Thoracic aorta (tissue), 2 donors: ENCODE results near the gene HES3. TPM values are rescaled to one million over a fixed set of nuclear protein-coding genes. Genes with fewer than 3 reads are reported as not detected.

Experiments used
- ATAC-seq: fragments of 150-250 bp; one replicate; pipeline ENCODE4 v1.8.0; 2017; ENCODE audit warnings: low read depth; ENCODE audit not compliant: insufficient number of reproducible peaks, low FRiP score
- DNase-seq: peaks from one replicate; pipeline ENCODE4 v3.0.0-alpha.2; 2020; ENCODE audit warnings: low spot score
- H3K27ac ChIP-seq, 2 donors: fragments of 200-600 bp; sonication (generic); 1 replicate in 1 of 2; 2 replicates in 1 of 2; pipeline ENCODE4 v1.5.1; 2016; ENCODE audit warnings: mild to moderate bottlenecking in 2 of 2, moderate library complexity in 2 of 2
- H3K27me3 ChIP-seq: fragments of 200-600 bp; sonication (generic); replicated peaks from 2 replicates; pipeline ENCODE4 v1.6.0; 2016; ENCODE audit warnings: mild to moderate bottlenecking; ENCODE audit not compliant: insufficient read depth
- H3K36me3 ChIP-seq: fragments of 200-600 bp; sonication (generic); one replicate; pipeline ENCODE4 v1.5.1; 2016
- H3K4me1 ChIP-seq, 2 donors: fragments of 200-600 bp; sonication (generic); 1 replicate in 1 of 2; 2 replicates in 1 of 2; pipeline versions ENCODE4 v1.5.1 to v1.6.0; 2016; ENCODE audit warnings: low read depth in 2 of 2, mild to moderate bottlenecking in 1 of 2; ENCODE audit not compliant: control insufficient read depth in 1 of 2
- H3K4me3 ChIP-seq: fragments of 200-600 bp; sonication (generic); 2 replicates; pipeline ENCODE4 v1.5.1; 2016; ENCODE audit warnings: mild to moderate bottlenecking
- H3K9me3 ChIP-seq: fragments of 200-600 bp; sonication (generic); 2 replicates; pipeline ENCODE4 v1.5.1; 2016
- total RNA-seq, 2 donors: library from RNA; depleted of rRNA; stranded (reverse); fragments of >200 nt; gene quantifications; one replicate each; pipeline versions ENCODE4 v1.1.0 to v1.2.3, GENCODE V29; 2016
- TF ChIP-seq, protein P1 (sequence below): fragments of 200-600 bp; sonication (generic); IDR thresholded peaks from one replicate; pipeline ENCODE4 v1.5.1; 2019; ENCODE audit warnings: antibody characterized with exemption

HES3 gene
- total RNA-seq, 2 donors from 2014 or later, result not detected

DNA sequence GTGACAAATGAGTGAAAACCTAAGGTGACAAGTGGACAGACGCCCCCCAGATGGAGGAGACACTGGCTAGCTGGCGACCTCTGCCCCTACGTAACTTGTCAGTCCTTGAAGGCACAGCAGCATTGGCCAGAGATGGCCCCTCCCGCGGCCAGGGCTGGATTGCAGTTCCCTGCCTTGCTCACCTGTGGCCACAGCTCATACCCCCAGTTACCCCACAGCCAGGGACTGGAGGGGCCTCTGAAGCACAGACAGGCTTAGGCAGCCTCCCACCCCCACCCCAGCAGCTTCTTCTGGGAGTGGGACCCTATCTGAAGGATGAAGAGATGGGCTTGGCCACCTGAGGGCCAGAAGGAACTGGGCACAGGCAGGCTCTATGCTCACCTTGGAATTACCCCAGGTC lies 3.7 kb downstream of the HES3 start:
- no peak for ATAC-seq
- no peak for DNase-seq
- Histone ChIP-seq H3K36me3 (no peaks in the 10 kb centered on the region), H3K9me3 (no peaks in the 10 kb centered on the region), H3K27ac (no peak overlapping the region), H3K4me3 (no peak overlapping the region), H3K27me3 (peaks cover 30% of the 10 kb centered on the region), H3K4me1 (peaks cover 3 to 6% of the 10 kb centered on the region in 2 donors)
- TF ChIP-seq, protein P1, sequence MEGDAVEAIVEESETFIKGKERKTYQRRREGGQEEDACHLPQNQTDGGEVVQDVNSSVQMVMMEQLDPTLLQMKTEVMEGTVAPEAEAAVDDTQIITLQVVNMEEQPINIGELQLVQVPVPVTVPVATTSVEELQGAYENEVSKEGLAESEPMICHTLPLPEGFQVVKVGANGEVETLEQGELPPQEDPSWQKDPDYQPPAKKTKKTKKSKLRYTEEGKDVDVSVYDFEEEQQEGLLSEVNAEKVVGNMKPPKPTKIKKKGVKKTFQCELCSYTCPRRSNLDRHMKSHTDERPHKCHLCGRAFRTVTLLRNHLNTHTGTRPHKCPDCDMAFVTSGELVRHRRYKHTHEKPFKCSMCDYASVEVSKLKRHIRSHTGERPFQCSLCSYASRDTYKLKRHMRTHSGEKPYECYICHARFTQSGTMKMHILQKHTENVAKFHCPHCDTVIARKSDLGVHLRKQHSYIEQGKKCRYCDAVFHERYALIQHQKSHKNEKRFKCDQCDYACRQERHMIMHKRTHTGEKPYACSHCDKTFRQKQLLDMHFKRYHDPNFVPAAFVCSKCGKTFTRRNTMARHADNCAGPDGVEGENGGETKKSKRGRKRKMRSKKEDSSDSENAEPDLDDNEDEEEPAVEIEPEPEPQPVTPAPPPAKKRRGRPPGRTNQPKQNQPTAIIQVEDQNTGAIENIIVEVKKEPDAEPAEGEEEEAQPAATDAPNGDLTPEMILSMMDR, result no peak

DNA sequence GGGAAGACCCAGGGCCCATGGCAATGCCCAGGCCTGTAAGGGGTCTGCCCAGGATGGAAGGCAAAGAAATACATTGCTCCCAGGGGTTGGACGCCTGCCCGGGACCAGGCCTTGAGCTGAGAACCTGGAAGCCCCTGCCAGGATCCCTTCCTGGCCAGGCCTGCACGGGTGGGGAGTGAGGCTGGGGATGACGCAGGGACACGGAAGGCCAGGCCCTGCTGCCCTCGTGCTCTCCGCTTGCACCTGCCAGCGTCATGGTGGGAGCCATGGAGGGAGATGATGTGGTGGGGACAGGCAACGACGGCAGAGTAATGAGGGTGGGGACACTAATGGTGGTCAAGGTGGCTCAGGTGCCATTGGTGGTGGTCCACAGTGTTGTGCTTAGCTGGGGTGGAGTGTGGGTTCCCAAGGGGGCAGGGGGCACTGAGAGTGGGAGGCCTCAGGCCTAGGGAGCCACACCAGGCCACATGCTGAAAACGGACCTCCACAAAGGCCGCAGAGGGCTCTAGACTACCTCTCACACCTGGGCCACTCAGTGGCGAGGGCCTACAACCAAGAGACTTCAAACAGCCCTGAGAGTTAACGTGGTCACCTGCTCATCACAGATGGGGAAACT lies 4.3 kb downstream of the HES3 start:
- TF ChIP-seq, protein P1, result no peak
- DNase-seq (no peak), ATAC-seq (no peak)
- Histone ChIP-seq H3K27ac (no peak overlapping the region), H3K4me3 (no peak overlapping the region), H3K4me1 (peaks cover 3 to 6% of the 10 kb centered on the region in 2 donors), H3K27me3 (peaks cover 26% of the 10 kb centered on the region), H3K9me3 (no peaks in the 10 kb centered on the region), H3K36me3 (no peaks in the 10 kb centered on the region)

DNA sequence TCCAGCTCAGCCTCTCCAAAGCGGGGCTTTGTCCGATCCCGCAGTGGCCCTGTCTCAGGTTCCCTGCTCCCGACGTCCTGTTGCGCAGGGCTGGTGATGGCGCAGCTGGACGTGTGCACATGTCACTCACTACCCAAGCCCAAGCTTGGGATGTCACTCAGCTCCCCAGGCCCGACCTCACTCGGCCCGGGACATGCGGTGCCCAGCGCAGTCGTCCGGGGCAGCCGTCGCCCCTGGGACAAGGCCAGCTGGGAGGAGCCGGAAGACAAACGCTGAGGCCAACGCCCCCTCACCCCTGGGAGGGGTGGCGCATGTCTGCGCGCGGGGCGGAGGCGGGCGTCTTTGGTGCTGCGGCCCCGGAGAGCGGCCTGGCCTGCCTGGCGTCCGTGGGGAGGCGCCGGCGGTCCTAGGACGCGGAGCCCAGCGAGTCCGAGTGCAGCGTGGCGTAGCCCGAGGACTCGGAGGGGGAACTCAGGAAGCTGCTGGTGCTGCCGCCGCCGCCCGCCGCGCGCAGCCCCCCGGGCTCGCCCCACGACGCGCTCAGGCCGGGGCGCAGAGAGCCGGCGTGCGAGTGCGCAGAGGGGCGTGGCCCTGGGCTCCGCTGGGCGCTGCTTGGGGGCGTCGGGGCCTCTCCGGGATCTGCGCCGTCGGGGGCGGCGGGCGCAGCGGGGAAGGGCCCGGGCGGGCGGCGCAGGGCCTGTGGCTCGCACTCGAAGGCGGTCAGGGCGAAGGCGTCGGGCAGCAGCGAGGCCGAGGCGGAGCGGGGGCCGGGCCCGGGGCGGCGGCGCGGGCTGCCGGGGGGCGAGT lies 5.2 kb downstream of the HES3 start:
- peaks cover 21% of the 10 kb centered on the region for H3K27me3 ChIP-seq
- no peak overlapping the region for H3K4me3 ChIP-seq
- no peaks in the 10 kb centered on the region for H3K36me3 ChIP-seq
- no peaks in the 10 kb centered on the region for H3K9me3 ChIP-seq
- TF ChIP-seq, protein P1, result no peak
- DNase-seq, result no peak
- no peak for ATAC-seq
- peaks cover 3 to 6% of the 10 kb centered on the region in 2 donors for H3K4me1 ChIP-seq
- H3K27ac ChIP-seq, result no peak overlapping the region

DNA sequence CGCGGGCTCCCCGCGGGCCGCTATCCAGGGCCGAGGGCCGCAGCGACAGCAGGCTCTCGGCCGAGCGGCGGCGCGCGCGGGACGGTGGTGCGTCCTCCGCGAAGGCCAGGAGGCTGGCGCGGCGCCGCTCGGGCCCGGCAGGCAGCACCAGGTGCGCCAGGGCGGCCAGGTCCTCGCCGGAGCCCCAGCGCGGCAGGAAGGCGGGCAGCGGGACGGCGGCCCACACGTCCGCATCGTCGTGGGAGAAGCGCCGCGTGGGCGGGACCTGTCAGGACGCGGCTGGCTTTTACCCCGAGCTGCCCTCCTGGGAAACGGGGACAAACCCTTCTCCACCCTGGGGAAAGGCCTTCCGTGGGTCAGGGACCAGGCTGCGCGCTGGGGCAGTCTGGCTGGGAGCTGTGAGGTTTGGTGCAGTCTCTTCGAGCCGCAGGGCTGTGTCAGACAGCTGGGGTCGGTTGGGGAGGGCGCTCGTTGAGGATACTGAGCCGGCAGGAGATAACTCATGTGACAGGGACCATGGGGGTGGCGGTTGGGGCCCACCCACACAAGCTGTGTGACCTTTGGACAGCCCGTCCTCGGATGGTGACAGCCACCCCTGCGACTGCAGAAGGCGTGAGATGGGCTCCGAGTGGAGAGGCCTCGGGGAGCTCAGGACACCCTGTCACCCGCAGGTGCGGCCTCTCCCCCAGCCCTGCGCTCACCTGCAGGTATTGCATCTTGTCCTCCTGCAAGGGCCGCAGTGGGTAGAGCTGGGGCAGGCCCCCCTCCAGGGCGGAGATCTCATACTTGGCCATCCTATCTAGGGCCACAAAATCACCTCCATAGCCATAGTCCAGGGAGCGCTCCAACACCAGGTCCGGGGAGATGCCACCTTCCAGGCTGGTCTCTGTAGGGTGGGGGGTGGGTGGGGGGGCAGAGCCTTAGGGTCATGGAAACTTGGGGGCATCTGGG lies 6.0 kb downstream of the HES3 start:
- DNase-seq (no peak), ATAC-seq (no peak)
- Histone ChIP-seq H3K4me1 (peaks cover 3 to 6% of the 10 kb centered on the region in 2 donors), H3K9me3 (no peaks in the 10 kb centered on the region), H3K36me3 (no peaks in the 10 kb centered on the region), H3K27me3 (peaks cover 21% of the 10 kb centered on the region), H3K4me3 (no peak overlapping the region), H3K27ac (no peak overlapping the region)
- TF ChIP-seq, protein P1, result no peak

DNA sequence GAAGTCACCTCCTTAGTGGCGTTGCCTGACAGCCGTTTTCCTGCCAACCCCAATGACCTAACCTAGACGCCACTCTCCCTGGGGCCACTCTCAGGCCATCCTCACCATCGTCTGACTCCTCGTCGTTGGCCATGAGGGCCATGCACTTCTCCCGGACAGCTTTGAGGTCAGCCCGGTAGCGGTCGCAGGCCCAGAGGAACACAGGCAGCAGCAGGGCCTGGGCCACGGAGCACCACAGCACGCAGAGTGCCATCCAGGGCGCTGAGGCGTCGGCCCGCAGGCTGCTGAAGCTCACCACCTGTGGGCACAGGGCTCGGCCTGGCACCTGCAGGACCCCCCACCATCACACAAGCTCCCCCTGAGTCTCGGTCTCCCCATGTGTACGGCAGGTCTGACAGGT lies 7.3 kb downstream of the HES3 start:
- TF ChIP-seq, protein P1, result no peak
- Histone ChIP-seq H3K4me1 (no peaks in the 10 kb centered on the region), H3K27ac (no peak overlapping the region), H3K36me3 (no peaks in the 10 kb centered on the region), H3K9me3 (no peaks in the 10 kb centered on the region), H3K4me3 (no peak overlapping the region), H3K27me3 (peaks cover 16% of the 10 kb centered on the region)
- ATAC-seq, result no peak
- DNase-seq, result no peak
